GDM1 (cell line): Measurements from ENCODE around the gene PHYKPL.

Source experiments
- DNase-seq: peaks from one replicate; lab custom pipeline; 2025; lab: John Stamatoyannopoulos, UW

PHYKPL gene

DNA sequence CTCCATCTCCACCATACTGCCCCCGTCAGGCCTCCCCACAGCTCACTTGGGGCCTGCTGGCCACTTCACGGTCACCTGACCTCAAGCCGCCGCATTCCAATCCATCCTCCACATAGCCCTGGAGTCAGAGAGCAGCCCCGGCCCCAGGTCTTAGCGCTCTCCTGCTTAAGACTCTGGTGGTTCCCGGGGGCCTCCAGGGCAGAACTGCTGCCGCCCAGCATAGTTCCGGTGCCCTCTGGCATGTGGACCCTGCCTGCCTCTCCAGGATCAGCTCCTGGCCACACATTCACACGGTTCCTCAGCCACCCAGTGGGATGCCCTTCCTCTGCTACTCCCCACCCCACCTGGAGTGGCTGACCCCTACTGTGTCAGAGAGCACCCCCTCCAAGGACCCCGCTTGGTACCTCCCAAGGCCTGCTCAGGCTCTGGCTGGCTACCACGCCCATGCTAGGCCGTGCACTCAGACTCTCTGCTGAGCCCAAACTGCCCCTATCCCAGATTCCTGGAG lies 8.7 kb downstream of the PHYKPL start:
- no peak for DNase-seq

DNA sequence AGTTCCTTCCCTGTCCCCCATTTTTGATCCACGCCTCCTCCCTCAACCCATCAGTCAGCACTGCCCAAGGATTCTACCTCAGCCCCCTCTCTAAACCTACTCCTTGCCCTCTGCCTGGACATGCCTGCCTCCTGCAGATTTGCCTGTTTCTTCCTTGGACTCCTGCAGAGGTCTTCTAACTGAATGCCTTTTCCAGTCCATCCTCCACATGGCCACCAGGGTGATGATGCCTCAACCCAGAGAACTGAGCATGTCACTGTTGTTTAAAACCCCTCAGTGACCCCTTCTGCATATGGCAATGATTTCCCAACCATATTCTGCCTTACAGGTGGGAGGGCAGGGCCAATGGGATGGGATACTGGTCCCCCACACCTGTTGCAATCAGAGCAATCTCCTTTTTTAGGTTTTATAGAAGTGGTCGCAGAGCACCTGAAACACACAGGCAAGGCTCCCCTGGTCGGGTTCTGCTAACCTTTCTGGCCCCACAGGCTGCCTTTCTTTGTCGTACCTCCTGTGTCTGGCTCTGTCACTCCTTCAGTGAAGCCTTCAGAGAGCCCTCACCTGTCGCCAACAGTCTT lies 9.3 kb downstream of the PHYKPL start:
- no peak for DNase-seq

DNA sequence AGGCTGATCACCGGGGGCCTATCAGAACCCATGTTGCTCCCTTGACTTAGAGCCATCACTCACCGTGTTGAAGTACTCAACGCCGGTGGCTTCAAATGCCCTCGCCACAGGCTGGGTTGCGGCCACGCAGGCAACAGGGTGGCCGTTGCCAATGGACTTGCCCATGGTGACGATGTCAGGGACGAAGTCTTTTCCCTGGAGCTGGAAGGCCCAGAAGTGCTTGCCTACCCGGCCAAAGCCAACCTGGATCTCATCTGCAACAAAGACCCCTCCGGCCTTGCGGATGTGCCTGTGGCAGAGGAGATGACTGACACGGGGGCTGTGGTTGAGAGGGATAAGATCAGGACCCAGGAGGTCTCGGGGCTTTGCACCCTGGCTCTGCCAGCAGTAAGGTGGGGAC lies 10.3 kb downstream of the PHYKPL start:
- DNase-seq, result no peak

GRCh38 chr5:178221853-178222252 lies 10.7 kb downstream of the PHYKPL start:
- DNase-seq, result no peak

GRCh38 chr5:178221282-178221681 lies 11.3 kb downstream of the PHYKPL start:
- no peak for DNase-seq

DNA sequence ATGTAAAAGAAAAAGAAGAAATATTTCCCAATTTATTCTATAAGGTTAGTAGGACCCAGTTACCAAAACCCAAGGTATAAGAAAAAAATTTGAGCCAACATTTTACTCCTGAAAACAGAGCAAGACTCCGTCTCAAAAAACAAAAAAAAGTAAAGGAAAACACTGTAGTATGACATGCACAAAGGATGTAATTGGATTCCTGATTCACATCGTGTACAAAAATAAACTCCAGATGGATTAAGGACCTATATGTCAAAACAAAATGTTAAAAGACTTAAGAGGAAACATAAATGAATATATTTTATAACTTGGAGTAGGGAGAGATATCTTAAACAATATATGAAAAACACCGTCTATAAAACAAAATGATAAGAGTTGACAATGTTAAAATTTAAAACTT lies 13.8 kb downstream of the PHYKPL start:
- no peak for DNase-seq

GRCh38 chr5:178218237-178218776 lies 14.3 kb downstream of the PHYKPL start:
- DNase-seq, result no peak

DNA sequence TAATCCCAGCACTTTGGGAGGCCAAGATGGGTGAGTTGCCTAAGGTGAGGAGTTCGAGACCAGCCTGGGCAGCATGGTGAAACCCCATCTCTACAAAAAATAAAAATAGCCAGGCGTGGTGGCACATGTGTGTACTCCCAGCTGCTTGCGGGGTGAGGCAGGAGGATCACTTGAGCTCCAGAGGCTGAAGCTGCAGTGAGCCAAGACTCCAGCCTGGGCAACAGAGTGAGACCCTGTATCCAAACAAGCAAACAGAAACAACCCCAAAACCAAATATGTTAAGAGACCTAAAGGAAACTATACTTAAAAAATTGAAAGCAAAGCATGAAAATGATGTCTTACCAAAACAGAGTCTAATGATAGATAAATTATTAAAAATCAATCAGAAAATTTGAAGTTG lies 15.8 kb downstream of the PHYKPL start:
- DNase-seq, result no peak

- DNase-seq, result no peak
Measured at GRCh38 chr5:178216088-178216534, 16.5 kb downstream of the PHYKPL start.

DNA sequence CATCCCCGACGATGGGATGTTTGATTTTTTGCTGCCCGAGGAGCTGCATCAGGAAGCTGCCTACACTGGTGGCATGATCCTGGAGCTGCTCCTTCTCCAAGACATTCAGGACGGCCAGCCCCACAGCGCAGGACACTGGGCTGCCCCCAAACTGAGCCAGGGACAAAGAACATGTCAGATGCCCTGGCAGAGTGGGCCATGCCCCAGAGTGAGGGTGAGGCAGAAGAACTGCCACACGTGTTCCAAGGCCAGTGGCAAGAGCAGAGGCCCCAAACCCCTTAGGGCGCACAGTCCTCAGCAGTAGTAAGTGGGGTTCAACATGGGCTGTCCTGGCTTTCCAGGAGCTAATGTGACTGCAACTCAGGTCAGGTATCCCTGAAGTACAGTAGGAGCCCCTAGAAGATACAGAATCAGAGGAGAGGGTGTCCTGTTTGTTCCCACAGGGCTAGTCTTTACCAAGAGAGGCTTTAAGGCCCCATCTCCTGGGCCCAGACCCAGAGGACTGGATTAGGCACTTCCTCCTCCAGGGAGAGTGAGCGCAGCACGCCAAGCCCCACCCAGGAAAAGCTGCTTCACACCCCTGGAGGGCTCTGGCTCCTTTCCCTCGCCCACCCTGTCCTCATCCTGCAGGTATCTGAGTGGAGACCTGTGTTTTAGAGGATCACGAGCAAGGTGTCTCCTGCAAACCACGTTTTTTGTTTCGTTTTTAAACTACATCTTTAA lies 17.2 kb downstream of the PHYKPL start:
- DNase-seq, result no peak

DNA sequence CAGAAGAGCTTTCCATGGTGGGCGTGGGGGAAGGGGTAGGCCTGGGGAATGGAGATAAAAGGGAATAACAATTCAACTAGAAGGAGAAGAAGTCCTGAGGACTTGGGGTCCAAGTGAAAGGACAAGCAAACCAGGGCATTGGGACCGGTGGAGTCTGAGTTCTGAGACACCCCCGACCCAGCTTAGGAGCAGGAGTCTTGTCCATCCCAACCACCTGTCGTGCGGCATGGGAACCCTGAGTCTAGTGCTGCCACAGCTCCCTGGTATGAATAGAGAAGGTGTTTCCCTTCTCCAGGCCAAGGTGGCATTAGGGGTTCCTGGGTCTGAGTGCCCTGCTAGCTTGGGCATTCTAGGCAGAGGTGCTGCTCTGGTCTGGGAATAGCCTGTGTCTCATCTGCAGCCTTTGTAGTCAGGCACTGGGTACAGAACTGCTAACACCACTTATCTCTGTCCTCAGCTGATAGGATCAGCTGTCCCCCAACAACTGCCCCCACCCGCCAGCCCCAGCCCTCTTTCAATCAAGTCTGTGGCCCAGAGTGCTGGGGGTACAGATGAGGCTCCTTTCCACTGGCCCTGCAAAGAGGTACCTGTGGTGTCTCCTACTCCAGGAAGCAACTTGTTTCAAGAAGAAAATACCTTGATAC lies 18.3 kb downstream of the PHYKPL start:
- DNase-seq, result no peak

DNA sequence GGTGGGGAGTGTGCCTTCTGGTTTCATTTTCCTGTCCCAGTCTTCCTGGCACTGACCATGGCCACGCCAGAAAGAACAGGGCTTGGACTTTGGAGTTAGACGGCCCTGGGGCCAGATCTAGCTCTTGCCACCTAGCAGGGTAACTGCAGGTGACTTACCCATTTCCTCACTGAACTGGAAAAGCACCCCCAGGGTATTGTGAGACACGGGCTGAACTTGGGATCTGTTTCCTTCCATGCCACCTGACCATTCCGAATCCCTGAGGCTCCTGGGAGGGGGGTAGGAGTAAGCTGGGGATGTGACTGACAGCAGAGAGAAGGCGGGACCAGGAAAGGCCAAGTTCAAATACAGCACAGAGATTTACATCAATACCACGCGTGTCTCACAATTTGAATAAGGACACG lies 18.9 kb downstream of the PHYKPL start:
- DNase-seq, result no peak

DNA sequence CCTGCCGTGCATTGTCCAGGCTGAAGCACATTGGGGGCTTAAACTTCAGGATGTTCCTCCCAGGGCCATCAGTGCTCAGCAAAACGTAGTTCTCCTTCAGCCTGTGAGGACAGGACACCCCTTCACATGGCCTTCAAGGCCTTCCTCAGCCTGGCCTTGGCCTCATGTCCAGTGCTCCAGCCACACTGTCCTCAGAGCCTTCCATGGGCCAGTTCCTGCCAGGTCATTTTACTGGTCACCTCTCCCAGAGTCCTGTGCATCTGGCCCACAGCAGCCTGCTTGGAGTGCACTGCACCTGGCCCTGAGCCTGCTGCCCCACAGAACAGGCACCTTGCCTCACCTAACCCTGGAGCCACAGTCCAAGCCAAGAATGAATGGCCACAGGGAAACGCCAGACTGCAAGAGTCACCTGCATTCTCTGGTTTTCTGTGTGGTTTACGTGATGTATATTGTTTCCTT lies 19.6 kb downstream of the PHYKPL start:
- DNase-seq, result no peak

DNA sequence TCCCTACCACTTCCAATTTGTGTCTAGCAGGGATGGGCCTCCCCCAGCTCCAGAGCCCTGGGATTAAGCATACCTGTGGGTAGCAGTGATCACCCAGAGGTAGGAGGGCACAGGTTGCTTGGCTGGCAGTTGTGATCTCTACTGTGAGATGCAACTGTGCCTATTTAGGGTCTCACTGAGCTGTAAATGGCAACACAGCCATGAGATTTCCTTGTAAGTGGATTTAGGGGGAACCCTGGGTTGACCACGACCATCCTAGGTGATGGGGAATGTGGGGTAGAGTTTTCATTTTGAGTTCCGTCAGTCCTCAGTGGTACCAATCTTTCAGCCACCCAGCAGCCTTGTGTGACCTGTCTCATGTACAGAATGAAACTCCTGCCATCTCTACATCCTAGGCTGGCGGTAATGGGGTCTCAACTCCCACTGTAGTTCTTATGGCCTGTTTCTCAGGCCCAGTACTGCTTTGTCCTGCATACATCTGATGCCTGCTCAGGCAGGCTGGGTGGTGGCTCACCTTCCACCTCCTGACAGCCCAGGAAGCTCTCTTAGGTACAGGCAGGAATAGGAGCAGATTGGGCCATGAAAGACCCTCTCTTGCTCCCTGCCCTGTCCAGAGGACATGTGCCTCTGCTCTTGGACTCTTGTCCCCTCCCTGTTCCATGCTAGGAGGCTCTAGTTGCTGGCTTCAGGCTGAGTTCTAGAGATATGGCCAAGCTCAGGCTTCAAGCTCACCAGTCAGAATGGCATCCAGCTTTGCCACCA lies 20.2 kb downstream of the PHYKPL start:
- DNase-seq, result no peak

DNA sequence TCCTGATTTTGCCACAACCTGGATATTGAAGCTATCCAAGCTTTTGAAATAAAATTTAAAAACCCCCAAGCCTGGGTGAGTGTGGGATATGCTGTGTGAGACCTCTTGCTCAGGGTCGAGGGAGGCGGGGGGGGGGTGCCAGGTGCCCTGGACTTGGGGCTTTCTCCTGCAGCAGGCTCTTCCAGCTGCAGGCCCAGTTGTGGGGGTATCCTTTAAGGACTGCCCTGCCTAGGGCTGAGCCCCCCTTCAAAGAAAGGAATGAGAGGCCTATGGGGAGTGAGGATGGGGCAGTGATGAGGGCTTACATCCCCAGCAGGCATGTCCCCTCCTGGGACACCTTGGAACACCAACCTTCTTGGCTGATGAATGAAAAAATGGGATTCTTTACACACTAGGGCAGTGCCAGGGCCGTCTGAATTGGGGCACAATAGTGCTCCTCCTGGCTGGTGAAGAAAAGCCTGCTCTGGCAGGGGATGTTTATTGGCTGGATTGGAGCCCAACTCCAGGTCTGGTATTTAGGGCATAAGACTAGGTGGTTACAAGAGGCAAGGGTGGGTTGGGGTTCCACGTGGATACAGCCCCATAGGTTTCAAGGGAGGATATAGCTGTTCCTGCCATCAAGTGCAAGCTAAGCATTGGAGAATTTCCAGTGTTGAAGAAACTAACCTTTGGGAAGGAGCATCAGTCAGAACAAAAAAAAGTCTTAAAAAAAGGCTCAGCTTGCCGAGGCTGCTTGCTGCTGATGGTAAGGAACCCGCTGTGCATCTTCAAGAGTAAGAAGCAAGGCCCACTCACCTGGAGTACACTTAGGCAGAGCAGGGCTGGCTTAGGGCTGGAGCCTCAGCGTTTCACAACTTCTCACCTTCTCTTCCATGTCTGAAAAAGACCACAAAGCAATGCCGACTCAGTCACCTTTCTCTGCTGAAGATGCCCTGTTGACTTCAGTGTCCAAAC lies 21.2 kb downstream of the PHYKPL start:
- DNase-seq, result no peak

DNA sequence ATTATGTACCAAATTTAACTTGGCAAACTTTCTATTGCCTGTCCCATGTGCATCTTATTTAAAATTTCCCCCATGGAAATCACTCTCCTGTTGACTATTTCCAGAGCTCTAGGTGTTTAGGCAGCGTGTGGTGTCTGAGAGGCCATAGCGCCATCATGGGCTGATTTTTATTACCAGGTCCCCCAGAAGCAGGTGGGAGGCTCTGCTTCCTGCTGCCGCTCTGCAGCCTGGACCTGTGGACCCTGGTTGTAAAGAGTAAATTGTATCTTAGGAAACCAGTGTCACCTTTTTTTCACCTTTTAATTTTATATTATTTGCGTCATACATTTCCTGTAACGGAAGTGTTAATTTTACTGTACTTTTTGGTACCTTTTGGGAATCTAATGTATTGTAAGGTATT lies 21.9 kb downstream of the PHYKPL start:
- no peak for DNase-seq

DNA sequence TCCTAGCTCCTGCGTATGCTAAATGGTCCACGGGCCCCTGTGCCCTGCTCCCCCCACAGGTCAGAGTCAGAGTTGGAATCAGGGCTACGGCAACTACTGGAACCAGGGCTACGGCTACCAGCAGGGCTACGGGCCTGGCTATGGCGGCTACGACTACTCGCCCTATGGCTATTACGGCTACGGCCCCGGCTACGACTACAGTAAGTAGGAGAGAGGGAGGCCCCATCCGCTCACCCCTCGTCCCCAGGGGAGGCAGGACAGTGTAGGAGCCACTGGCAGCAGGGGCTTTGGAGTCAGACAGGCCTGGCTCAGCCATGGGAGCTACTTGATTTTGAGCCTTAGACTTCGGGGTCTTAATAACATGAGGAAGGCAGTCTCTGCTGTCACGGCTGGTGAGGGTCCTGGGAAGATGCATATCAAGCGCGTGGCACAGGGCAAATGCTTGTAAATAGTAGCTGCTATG lies 22.5 kb downstream of the PHYKPL start:
- no peak for DNase-seq

GRCh38 chr5:178209334-178210072 lies 23.1 kb downstream of the PHYKPL start:
- no peak for DNase-seq

DNA sequence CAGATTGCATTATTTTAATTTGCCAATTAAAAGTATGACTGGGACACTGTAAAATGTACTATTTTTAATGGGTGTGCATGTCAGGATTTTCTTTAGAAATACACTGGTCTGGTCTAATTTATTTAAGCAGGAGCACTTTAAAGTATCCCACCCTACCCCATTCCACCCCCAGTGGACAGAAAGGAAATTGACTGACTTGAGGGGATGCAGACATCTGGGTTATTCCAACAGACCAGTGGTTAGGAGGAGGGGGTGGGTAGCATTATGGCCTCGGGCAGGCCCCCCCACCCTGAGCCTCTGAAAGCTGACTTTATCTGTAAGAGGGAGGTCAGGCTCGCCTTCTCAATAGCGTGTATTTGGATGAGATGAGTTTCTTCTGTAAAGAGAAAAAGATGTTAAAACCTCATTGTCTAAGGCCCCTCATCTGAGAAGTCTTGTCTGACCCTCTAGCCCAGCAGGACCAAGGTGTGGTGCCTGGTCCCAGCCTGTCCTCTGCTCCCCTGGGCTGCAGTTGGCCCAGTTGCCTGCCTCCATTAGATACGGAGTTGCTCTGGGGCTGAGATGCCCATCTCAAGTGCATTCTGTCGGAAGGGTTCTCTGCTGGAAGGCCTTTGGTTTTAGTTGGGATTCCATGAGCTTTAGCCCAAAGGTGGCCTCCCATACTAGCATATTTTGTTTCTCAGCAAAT lies 23.9 kb downstream of the PHYKPL start:
- no peak for DNase-seq

DNA sequence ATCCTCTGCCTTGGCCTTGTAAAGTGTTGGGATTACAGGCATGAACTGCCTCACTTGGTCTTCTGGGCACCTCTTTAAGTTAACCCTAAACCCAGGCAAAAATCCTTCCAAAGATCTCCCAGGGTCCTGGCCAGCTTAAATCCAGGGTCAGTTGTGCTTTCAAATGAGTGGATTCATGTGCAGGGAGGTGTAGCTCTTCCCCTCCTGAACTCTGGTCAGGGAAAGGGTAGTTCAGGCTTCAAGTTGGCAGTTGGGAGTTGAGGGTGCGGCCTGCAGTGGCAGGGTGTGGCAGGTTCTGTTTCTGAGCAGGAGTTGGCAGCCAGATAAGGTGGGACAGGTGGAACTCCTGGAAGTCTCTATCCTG lies 24.7 kb downstream of the PHYKPL start:
- no peak for DNase-seq
